HG03342 (cell line): Measurements from ENCODE around the gene CCDC88B.

Source experiments
- ATAC-seq: cut with Tn5 transposase; IDR thresholded peaks from one replicate; pipeline ENCODE4 v1.9.1; 2021; ENCODE audit warnings: mild to moderate bottlenecking, moderate library complexity; ENCODE audit not compliant: unreplicated experiment

CCDC88B gene

GRCh38 chr11:64406221-64406946 is 66.4 kb downstream of the CCDC88B start:
- no peak for ATAC-seq
